Uterus (tissue), 2 donors: ENCODE results near the gene IL15.

Experiments used
- CTCF ChIP-seq, 4 experiments: fragments of 200-600 bp in 2 of 4; fragments of 450-650 bp in 2 of 4; sonication (generic) in 2 of 4; IDR thresholded peaks; one replicate each; pipeline ENCODE4 v1.5.1; 2016 to 2019; ENCODE audit warnings: antibody characterized with exemption in 4 of 4, mild to moderate bottlenecking in 2 of 4, moderate library complexity in 1 of 4
- POLR2A ChIP-seq, 2 donors: fragments of 450-650 bp; IDR thresholded peaks; one replicate each; pipeline ENCODE4 v1.6.1; 2016; ENCODE audit warnings: antibody characterized with exemption in 2 of 2, mild to moderate bottlenecking in 1 of 2, moderate library complexity in 1 of 2

- no peak for TF ChIP-seq CTCF (IDR thresholded peaks at IDR 0.05)
- no peak for TF ChIP-seq POLR2A (IDR thresholded peaks at IDR 0.05)
These were observed 48.4 kb downstream of the IL15 start for GRCh38 chr4:141684785-141685184.
